HG03565 (cell line): ENCODE measurements around the gene INTS6L.
A peak's percentile ranks its signal among the peaks of the same experiment; 100 is the strongest.

Experiments used
- ATAC-seq: cut with Tn5 transposase; IDR thresholded peaks from one replicate; pipeline ENCODE4 v1.9.1; 2021; ENCODE audit warnings: mild to moderate bottlenecking, moderate library complexity; ENCODE audit not compliant: unreplicated experiment

Gene INTS6L, protein sequence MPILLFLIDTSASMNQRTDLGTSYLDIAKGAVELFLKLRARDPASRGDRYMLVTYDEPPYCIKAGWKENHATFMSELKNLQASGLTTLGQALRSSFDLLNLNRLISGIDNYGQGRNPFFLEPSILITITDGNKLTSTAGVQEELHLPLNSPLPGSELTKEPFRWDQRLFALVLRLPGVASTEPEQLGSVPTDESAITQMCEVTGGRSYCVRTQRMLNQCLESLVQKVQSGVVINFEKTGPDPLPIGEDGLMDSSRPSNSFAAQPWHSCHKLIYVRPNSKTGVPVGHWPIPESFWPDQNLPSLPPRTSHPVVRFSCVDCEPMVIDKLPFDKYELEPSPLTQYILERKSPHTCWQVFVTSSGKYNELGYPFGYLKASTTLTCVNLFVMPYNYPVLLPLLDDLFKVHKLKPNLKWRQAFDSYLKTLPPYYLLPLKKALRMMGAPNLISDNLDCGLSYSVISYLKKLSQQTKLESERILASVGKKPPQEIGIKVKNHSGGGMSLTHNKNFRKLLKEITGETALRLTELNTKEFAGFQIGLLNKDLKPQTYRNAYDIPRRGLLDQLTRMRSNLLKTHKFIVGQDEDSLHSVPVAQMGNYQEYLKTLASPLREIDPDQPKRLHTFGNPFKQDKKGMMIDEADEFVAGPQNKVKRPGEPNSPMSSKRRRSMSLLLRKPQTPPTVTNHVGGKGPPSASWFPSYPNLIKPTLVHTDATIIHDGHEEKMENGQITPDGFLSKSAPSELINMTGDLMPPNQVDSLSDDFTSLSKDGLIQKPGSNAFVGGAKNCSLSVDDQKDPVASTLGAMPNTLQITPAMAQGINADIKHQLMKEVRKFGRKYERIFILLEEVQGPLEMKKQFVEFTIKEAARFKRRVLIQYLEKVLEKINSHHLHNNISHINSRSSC

DNA sequence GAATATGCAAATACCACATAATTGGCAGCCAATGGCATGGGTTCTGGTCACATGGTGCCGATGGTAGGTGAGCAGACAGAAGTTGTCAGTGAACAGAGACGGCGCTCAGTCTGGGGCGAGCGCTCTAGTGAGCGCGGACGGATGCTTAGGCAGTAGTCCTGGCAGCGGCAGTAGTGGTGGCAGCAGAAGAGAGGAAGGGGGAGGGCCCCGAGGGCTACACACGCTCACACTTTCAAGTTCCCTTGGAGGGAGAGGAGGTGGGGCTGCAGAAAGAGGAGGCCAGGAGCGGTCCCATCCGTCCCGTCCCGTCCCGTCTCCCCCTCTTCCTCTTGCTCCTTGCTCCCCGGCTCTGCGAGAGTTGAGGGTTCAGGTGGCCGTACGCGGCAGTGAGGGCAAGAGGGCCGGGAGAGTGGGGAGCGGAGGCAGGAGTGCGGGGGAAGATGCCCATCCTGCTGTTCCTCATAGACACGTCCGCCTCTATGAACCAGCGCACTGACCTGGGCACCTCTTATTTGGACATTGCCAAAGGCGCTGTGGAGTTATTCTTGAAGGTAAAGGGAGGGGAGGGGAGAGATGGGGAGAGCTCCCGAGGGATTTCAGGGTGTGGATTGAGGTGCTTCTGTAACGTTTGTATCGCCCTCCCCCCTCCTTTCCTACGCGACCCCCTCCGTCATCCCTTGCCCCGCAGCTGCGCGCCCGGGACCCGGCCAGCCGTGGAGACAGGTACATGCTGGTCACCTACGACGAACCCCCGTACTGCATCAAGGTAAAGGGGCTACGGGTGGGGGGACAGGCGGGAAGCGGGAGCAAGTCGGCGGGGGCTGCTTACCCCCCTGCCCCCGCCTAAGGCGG is at the start of gene INTS6L:
TSS of gene INTS6L (plus strand) at position 108 of the 852 bp plus-strand sequence. CDS start at position 441, 333 bp downstream.
- peak; percentile 95 for ATAC-seq

DNA sequence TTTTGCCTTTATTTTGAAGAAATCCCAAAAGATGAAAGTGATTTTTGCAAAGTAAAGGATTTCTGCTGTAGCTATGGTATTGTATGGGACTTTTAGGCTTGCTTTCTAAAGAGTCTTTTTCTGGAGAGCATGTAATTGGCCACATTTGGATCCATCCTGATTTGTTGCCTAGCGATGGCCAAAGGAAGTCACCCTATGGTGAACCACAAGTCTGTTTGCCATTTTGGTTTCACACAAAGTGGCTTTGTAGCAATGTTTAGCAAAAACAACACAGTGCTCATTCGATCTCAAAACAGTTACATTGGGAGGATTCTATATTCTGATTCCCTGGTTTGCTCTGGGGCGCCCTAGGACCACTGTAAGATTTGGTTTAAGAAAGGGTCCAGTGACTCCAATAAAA is 44.1 kb upstream of the INTS6L start:
- ATAC-seq: no peak

DNA sequence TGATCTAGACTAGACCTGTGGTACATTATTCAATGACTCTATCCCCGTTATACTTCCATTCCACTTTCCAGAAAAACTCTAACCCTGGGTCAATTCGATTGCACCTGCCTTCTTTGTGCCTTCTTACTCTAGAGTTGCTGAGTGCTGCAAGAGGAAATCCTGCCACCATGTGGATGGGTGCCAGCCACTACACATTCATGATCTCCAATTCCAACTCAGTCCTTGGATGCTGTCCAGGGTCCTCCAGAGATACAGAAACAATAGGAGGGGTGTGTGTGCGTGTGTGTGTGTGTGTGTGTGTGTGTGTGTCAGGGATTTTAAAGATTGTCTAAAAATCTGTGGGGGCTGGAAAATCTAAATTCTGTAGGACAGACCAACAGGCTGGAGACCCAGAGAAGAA is 42.9 kb upstream of the INTS6L start:
- ATAC-seq: no peak

DNA sequence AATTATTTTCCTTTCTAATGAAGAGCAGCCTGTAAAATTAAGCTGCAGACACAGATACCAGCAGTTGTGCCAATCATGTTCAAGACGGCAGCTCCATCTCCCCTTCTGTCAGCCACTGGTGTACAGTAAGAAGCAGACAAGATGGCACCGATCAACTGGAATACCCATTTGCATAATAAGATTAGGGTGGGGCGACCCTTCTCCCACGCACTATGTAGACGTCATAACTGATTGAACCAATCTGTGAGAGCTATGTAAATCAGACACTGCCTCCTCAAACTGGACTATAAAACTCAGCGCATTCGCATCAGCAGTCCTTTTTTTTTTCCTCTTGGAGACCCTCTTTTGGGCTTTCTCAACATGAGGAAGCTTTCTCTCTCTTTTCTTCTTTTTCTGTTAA is 40.4 kb upstream of the INTS6L start:
- no peak for ATAC-seq

- no peak for ATAC-seq
These were observed 38.7 kb upstream of the INTS6L start for GRCh38 chrX:135481696-135482179.

- no peak for ATAC-seq
These were observed 35.7 kb upstream of the INTS6L start for GRCh38 chrX:135484641-135485289.

GRCh38 chrX:135489542-135489941 is 30.9 kb upstream of the INTS6L start:
- ATAC-seq: peak; percentile 85

- ATAC-seq: no peak
These were observed 29.4 kb upstream of the INTS6L start for GRCh38 chrX:135490979-135491514.

GRCh38 chrX:135494453-135494852 is 26.0 kb upstream of the INTS6L start:
- ATAC-seq: no peak

- ATAC-seq: no peak
These were observed 22.7 kb upstream of the INTS6L start for GRCh38 chrX:135497736-135498135.

DNA sequence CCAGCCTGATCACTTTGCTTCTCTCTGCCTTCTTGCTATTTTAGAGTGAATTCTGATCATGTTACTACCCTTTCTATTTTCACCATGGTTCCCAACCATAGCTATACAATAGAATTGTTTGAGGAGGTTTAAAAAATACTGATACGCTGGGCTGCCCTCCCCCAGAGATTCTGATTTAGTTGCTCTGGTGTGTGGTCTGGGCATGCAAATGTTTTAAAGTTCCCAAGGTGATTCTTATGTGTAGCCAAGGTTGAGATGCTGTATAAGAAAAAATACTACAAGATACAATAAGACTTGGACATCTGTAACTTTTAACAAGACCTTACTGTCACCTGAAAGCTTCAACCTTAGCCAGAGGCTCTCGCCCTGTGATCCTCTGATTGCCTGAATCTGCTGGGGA is 22.2 kb upstream of the INTS6L start:
- no peak for ATAC-seq

- ATAC-seq: no peak
These were observed 15.1 kb upstream of the INTS6L start for GRCh38 chrX:135505351-135505750.

DNA sequence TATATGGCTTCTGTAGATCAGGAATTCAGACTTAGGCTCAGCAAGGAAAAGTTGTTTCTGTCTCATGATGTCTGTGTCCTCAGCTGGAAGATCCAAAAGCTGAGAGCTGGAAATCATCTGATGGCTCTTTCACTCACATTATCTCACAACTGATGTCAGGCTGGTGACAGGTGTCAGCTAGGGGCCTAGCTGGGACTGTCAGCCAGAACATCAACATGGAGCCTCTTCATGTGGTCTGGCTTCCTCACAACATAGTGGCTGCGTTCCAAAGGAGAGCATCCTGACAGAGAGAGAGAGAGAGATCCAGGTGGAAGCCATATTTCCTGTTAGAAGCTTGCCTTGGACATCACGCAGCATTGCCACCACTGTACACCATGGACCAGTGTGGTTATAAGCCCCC is 10.6 kb upstream of the INTS6L start:
- ATAC-seq: no peak

DNA sequence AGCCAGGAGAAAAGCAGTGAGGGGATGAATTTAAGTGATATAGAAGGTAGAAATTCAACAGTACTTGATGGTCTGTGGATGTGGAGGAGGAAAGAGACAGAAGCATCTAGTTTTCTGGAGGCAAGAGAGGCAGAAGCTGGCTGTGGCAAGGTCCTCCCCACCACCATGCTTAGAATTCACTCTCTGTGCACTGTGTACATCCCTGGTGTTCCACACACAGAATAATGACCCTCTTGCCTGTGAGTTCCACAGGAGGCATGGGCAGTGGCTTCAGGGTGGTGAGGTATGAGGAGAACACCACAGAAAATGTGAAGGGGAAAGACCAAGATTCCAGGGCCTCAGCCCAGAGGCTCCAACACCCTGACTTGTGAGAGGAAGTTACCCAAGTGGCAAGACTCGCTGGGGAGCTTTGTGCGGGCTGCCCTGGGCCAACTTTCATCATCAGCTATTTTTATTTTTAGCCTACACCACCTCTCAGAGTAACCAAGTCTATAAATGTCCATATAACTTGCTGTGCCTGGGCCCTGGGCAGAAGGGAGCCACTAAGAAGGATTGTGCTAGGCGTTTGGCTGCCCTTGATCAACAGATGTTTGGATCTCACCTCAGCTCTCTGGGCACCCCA is 7.8 kb upstream of the INTS6L start:
- ATAC-seq: no peak

GRCh38 chrX:135513130-135513515 is 7.3 kb upstream of the INTS6L start:
- no peak for ATAC-seq

DNA sequence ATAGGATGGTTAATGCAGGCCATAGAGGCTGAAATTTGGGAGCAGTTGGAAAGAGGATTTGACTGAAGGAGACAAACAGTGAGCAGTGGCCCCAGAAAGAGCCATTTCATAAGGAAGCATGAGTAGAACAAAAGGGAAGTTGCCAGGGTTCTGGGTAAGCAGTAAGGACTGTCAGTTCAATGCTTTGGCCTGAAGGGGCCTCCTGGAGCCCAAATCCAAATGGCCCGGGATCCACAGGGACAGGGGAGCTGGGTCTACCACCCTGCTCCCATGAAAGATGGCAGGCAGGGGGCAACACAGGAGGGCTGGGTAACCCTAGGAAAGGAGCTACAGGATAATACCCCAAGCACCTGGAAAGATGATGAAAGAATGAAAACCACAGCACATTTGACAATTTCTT is 4.1 kb upstream of the INTS6L start:
- no peak for ATAC-seq

- no peak for ATAC-seq
These were observed 2.3 kb upstream of the INTS6L start for GRCh38 chrX:135518161-135518560.

- no peak for ATAC-seq
These were observed 373 bp upstream of the INTS6L start for GRCh38 chrX:135520022-135520552.

DNA sequence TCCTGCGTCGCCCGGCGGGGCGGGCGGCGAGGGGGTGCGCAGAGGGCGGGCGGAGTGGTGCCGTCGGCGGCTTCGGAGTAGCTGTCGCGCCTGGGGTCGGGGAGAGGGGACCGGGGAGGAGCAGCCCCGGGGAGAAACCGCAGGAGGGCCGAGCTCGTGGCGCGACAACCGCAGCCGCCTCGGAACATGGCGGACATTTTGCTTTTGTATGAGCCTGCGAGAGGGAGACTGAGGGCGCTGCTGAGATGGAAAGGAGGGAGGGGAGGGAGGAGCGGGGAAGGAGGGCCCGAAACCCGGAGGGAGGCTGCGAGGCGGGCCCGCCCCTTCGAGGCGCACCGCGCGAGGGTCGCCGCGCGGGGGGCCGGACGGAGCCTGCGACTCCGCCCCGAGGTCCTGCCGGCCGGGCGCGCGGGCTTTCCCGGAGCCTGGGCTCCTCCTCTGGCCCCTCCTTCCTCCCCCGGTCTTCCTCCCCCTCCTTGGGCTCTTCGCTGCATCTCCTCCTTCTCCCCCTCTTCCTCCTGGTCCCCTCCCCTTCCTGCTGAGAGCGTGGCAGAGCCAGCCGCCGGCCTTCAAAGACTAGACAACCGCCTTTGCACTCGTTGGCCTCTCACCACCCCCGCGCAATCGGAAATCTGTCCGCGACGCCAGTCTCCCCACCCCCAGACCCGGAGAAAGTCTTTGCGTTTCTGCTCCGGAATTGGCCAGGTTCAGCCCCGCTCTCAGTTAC is 1.1 kb downstream of the INTS6L start:
- peak; percentile 37 for ATAC-seq
